Right lobe of liver (tissue), 4 donors: ENCODE measurements around the gene NAGK.

Experiments used
- POLR2A ChIP-seq: fragments of 450-650 bp; IDR thresholded peaks from one replicate; pipeline ENCODE4 v1.6.1; 2017; ENCODE audit warnings: antibody characterized with exemption, mild to moderate bottlenecking
- TF ChIP-seq, protein P1 (sequence below), 4 donors: fragments of 200-600 bp in 3 of 4; fragments of 450-650 bp in 1 of 4; IDR thresholded peaks; one replicate each; pipeline versions ENCODE4 v1.5.1 to v1.8.0; 2016 to 2022; ENCODE audit warnings: antibody characterized with exemption in 4 of 4, mild to moderate bottlenecking in 2 of 4
- donor health status: DM: no; HTN: no; CAD: no.
- donor health status: DM: no; HTN: no; CAD: no.
- donor health status: DM: no; HTN: yes; CAD: no.

DNA sequence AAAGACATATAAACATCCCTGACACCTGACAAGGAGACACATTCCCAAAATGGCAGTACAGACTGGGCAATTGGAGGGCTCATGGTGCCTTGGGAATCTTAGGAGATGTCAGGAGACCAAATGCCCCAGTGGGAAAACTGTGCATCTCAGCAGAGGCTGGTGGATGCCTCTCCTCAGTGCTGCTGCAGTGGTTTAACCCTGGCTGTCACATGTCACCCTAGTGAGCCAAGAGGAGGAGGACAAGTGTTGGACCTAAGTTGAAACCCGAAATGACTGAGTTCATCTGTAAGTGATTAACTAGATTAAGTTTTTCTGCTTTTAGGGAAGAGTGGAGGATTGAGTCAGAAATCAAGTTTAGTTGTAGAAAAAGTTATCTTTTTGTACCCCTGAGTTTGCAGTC lies 5.2 kb upstream of the NAGK start:
- TF ChIP-seq, protein P1, sequence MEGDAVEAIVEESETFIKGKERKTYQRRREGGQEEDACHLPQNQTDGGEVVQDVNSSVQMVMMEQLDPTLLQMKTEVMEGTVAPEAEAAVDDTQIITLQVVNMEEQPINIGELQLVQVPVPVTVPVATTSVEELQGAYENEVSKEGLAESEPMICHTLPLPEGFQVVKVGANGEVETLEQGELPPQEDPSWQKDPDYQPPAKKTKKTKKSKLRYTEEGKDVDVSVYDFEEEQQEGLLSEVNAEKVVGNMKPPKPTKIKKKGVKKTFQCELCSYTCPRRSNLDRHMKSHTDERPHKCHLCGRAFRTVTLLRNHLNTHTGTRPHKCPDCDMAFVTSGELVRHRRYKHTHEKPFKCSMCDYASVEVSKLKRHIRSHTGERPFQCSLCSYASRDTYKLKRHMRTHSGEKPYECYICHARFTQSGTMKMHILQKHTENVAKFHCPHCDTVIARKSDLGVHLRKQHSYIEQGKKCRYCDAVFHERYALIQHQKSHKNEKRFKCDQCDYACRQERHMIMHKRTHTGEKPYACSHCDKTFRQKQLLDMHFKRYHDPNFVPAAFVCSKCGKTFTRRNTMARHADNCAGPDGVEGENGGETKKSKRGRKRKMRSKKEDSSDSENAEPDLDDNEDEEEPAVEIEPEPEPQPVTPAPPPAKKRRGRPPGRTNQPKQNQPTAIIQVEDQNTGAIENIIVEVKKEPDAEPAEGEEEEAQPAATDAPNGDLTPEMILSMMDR (IDR thresholded peaks at IDR 0.05) = no peak
- no peak for TF ChIP-seq POLR2A
